HL-60 (cell line): ENCODE data around the gene ZDHHC16.
A peak's percentile ranks its signal among the peaks of the same experiment; 100 is the strongest.

Experiments used
- DNase-seq, 2 experiments: peaks; one replicate each; pipeline ENCODE4 v3.0.0-alpha.2; 2010 to 2020; ENCODE audit warnings: low read depth in 1 of 2, low spot score in 1 of 2
- H3K27ac ChIP-seq: fragments of 250-450 bp; sonication (Bioruptor Pico); replicated peaks from 2 replicates; pipeline ENCODE4 v1.5.1; 2020; ENCODE audit warnings: mild to moderate bottlenecking, moderate library complexity
- H3K27me3 ChIP-seq: fragments of 250-450 bp; sonication (Bioruptor Pico); 2 replicates; pipeline ENCODE4 v1.5.1; 2021; ENCODE audit warnings: mild to moderate bottlenecking, moderate library complexity; ENCODE audit not compliant: insufficient read depth, poor library complexity, severe bottlenecking
- H3K4me3 ChIP-seq: replicated peaks from 2 replicates; pipeline ENCODE4 v1.5.1; 2011; ENCODE audit warnings: mild to moderate bottlenecking, control low read depth, low read length; ENCODE audit not compliant: insufficient read depth
- CTCF ChIP-seq: IDR thresholded peaks from one replicate; pipeline ENCODE4 v1.5.1; 2011; ENCODE audit warnings: low read length, control low read depth, inconsistent platforms; ENCODE audit not compliant: insufficient read depth
- GABPA ChIP-seq: IDR thresholded peaks from 2 replicates; pipeline ENCODE4 v1.6.1; 2012; ENCODE audit warnings: low read depth
- POLR2AphosphoS5 ChIP-seq: IDR thresholded peaks from 2 replicates; pipeline ENCODE4 v1.6.1; 2012; ENCODE audit warnings: low read depth
- REST ChIP-seq: IDR thresholded peaks from 2 replicates; pipeline ENCODE4 v1.6.1; 2012; ENCODE audit warnings: low read depth; ENCODE audit not compliant: insufficient replicate concordance
- SPI1 ChIP-seq: IDR thresholded peaks from 2 replicates; pipeline ENCODE4 v1.6.1; 2012; ENCODE audit warnings: low read depth, mild to moderate bottlenecking, borderline replicate concordance

ZDHHC16 gene

GRCh38 chr10:97407211-97407951 lies 38.6 kb upstream of the ZDHHC16 start:
- Histone ChIP-seq H3K4me3 (no peak overlapping the region), H3K27ac (peak overlapping the region; percentile 90), H3K27me3 (no peaks in the 10 kb centered on the region)
- DNase-seq, result peak; percentile 75 to 87
- TF ChIP-seq GABPA (no peak), CTCF (peak; percentile 55)

- TF ChIP-seq SPI1 (no peak), GABPA (no peak), REST (no peak), CTCF (no peak), POLR2AphosphoS5 (no peak)
- H3K27ac ChIP-seq, result peak overlapping the region; percentile 90
- H3K27me3 ChIP-seq, result no peaks in the 10 kb centered on the region
- no peak for DNase-seq
- H3K4me3 ChIP-seq, result no peak overlapping the region
Measured at GRCh38 chr10:97407952-97408248, 38.1 kb upstream of the ZDHHC16 start.

- peak in 1 of 2 experiments; percentile 87 for DNase-seq
- Histone ChIP-seq H3K27me3 (no peaks in the 10 kb centered on the region), H3K27ac (peak overlapping the region; percentile 90), H3K4me3 (no peak overlapping the region)
- no peak for TF ChIP-seq GABPA
- peak; percentile 43; the same call in 1 of the 2 replicates for TF ChIP-seq POLR2AphosphoS5
- TF ChIP-seq SPI1, result peak; percentile 33; the same call in 1 of the 2 replicates
- TF ChIP-seq REST, result no peak
- TF ChIP-seq CTCF, result no peak
Measured at GRCh38 chr10:97408496-97408992, 37.4 kb upstream of the ZDHHC16 start.

- Histone ChIP-seq H3K27me3 (no peaks in the 10 kb centered on the region), H3K27ac (peak overlapping the region; percentile 90), H3K4me3 (no peak overlapping the region)
- peak in 1 of 2 experiments; percentile 81 for DNase-seq
- TF ChIP-seq SPI1 (no peak), CTCF (no peak), POLR2AphosphoS5 (no peak)
Measured at GRCh38 chr10:97411406-97411805, 34.6 kb upstream of the ZDHHC16 start.
